IPS-18c (cell line): ENCODE results near the gene PRIMA1.

Experiments used
- H3K4me3 ChIP-seq: 2 replicates; pipeline ENCODE4 v1.7.0; 2013; ENCODE audit warnings: low read depth, mild to moderate bottlenecking, low read length, moderate library complexity; ENCODE audit not compliant: insufficient read depth
- H3K9me3 ChIP-seq: one replicate; pipeline ENCODE4 v1.6.1; 2013; ENCODE audit warnings: mild to moderate bottlenecking, low read length, moderate library complexity; ENCODE audit not compliant: control insufficient read depth, insufficient read depth

PRIMA1 gene

DNA sequence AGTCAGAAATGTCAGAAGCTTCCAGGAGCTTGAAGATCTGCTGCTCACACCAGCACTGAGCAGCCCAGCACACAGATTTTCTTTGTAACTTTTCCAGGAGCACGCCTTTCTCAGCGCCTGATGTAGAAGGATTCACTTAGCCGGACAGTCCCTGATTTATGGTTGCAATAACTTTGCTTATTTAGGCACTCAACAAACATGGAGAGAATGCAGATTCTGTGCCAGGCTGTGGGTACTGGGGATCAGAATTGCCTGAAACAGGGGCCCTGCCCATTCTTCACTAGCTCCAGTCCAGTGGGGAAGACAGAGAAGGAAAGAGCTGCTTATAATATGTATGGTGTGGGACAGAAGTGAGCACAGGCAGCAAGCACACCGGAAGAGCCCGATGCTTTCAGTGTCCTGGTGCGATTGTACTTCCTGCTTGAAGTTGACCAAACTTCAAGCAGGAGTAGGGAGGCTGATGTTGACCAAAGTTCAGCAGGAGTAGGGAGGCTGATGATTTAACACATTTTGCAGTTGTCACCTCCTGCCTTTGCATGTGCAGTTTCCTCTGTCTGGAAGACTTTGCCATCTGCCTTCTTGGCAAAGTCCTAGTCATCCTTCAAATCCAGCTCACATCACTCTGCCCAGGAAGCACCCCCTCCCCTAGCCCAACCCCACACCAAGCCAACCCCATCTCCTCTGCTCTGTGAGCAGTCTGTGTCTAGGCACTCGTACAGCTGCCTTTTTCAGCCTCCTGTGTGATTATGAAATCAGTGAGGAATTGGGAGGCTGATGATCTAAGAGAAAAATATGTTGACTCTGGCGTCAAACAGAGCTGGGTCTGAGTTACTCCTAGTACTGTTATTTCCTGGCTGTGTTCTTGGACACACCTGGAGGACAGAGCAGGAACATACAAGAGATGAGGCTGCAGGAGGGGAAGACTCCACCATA is 12.0 kb upstream of the PRIMA1 start:
- Histone ChIP-seq H3K9me3 (no peaks in the 10 kb centered on the region), H3K4me3 (no peak overlapping the region)

DNA sequence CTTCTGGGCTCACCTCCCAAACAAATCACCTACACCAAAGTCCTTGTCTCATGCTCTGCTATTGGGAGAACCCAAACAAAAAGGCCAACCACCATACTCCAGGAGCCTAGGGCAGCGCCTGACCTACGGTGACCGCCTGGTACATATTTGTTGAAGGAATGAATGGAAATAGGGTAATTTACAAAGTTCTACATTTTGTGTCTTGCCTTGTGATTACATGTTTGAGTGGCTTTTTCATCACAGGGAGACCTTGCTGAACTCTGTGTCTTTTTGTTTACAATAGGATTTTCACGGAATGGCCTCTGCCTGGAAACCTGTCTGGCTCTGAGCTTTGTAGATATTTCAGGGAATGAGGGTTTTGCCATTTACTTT is 11.3 kb upstream of the PRIMA1 start:
- H3K9me3 ChIP-seq, result no peaks in the 10 kb centered on the region
- no peak overlapping the region for H3K4me3 ChIP-seq

DNA sequence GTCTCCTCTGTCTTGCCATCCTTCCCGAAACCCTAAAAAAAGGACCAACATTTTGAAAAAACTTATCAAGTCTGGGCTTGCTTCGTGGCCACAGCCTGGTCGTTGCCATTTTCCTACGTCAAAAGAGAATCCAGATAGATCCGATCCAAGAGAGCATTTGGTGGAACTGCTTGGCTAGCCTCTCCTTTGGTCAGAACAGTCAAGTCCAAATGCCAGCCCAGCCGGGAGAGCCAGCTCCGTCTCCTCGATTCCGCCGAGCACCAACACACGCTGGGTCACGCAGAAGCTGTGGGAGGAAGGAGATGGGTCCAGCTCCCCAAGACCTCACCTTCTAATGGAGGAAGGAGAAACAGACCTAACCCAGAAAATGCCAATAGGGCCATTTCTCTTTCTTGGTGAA is 9.3 kb upstream of the PRIMA1 start:
- H3K4me3 ChIP-seq, result no peak overlapping the region
- no peaks in the 10 kb centered on the region for H3K9me3 ChIP-seq

DNA sequence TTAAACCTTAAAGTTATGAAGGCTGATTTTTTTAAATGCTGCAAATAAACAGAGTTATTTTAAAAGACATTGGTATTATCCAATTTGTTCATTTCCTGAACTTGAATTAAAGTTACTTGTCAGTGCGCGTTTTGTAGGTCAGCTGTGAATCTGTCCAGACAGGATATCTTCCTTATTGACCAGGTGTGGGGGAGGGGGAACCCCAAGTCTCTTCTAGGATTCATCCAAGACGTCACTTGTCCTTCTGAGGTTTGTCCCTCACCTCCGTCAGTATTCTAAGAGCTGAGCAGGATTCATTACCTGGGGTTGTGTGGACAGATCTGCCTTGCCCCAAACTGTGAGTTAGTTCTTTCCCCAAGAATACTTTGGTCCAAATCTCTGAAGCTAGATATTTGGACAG is 8.8 kb upstream of the PRIMA1 start:
- Histone ChIP-seq H3K9me3 (no peaks in the 10 kb centered on the region), H3K4me3 (no peak overlapping the region)

DNA sequence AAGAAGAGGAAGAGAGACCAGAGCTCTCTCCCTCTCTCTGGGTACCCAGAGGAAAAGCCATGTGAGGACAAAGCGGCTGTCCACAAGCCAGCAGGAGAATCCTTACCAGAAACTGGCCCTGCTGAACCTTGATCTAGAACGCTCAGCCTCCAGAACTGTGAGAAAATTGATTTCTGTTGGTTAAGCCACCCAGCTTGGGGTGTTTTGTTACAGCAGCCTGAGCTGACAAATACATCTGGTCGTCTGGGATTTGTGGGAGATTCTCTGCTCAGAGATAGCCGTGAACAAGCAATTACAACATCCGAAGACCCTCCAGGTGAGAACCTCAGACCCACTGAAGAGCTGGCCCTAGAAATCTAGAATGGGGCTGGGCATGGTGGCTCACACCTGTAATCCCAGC is 6.5 kb upstream of the PRIMA1 start:
- Histone ChIP-seq H3K4me3 (no peak overlapping the region), H3K9me3 (no peaks in the 10 kb centered on the region)

DNA sequence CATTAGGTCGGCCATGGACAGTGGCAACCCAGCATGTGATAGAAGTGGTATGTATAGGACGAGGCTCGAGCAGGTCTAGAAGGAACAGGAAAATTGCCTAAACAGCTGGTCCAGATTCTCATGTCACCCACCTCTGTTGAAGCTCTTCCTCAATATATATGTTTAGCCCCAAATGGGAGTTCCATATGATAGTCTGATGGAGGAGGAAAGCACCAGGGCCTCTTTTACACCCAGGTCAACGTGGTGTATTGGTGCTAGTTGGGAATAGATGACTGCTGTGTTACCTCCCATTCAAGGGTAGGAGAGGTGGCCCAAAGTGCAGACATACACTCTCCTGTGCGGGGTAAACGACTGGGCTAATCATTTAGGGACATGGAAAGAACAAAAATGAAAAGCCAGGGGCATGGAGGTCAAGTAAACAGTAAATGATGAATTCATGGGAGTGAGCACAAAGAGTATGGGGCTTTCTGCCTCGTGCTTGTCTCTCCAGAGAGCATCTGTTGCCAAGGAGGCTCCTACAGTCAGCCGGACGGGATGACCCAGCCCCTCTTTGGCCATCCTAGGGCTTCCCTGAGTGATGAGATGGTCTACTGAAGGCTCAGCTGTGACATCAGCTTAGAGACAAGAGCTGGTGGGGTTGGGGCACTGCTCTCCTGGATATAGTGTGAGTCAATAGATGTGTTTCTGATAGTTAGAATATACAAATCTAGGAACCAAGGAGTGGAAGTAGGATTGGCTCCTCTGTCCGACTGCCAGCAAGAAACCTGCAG is 5.5 kb upstream of the PRIMA1 start:
- H3K9me3 ChIP-seq, result no peaks in the 10 kb centered on the region
- no peak overlapping the region for H3K4me3 ChIP-seq

DNA sequence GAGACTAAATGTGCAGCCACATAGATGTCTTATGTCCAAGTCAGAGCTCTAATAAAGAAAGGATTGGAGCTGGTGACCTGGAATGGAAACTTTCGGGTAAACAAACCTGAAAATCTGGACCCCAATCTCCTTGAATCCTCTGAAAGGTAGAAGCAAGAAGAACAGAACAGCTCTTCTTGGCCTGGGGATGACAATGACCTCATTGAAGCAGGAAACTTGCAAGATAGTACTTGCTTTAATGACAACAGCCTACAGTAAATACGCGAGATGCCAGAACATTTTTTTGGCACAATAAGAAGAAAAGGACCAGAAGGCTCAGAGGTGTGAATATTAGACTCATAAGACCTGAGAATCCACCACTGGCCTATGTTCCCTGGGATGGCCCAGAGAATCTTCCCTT is 4.1 kb upstream of the PRIMA1 start:
- Histone ChIP-seq H3K9me3 (no peaks in the 10 kb centered on the region), H3K4me3 (no peak overlapping the region)

DNA sequence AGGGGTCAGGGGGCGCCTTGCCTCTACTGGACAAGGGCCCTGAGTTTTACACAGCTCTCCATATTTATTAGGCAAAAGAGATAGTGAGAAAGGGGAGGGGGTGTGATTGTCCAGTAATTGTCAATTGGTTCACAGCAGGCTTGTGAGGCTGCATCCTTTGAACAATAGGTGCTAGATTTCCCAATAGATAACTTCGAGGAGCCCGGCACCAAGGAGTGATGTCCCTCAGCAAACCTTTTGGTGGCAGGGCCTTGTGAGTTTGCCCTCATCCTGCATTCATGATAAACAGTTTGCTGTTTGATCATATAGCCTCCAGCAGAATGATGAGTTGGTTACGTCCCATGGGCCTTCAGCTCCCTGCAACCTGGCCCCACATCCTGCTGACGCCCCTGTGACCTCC is 2.7 kb upstream of the PRIMA1 start:
- Histone ChIP-seq H3K4me3 (no peak overlapping the region), H3K9me3 (no peaks in the 10 kb centered on the region)

DNA sequence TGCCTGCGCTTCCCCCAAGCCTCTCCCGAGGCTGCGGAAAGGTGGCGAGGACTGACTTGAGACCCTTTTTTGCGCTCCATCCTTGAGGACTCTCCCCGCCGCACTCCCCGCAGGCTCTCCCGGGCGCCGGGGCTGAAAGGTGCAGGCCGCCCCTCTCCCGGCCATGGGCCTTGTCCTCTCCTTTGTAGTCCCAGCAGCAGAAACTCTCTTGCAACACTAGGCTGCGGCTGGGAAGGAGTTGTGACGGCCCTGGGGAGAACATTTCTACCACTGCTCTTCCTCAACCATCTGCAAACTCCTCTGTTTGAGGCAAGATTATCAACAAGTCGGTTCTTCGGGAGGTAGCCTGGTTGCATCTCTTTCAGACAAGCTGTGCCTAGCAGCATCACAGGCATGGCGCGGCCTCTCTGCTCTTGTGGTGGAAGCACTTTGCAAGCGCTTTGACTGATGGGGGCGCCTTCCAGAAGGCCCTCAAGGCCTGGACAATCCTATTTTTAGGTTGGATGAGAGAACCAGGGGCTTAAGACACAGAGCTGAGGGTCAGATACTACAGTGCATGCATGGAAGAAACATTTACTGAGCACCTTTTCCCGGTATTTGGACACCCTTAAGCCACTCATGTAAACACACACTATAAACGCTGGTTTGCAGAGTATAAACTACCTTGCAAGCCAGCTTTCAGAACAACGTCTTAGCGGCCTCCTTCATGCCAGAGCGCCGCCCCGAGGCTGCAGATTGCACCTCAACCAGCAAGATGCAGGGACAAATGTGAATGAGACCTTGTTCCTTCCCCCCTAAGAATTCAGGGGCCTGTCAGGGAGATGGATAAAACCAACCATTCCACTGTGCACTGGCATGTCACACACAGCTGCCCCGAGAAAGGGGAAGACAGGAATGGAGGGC is 1.2 kb upstream of the PRIMA1 start:
- Histone ChIP-seq H3K4me3 (peak overlapping the region; percentile 75), H3K9me3 (no peaks in the 10 kb centered on the region)

DNA sequence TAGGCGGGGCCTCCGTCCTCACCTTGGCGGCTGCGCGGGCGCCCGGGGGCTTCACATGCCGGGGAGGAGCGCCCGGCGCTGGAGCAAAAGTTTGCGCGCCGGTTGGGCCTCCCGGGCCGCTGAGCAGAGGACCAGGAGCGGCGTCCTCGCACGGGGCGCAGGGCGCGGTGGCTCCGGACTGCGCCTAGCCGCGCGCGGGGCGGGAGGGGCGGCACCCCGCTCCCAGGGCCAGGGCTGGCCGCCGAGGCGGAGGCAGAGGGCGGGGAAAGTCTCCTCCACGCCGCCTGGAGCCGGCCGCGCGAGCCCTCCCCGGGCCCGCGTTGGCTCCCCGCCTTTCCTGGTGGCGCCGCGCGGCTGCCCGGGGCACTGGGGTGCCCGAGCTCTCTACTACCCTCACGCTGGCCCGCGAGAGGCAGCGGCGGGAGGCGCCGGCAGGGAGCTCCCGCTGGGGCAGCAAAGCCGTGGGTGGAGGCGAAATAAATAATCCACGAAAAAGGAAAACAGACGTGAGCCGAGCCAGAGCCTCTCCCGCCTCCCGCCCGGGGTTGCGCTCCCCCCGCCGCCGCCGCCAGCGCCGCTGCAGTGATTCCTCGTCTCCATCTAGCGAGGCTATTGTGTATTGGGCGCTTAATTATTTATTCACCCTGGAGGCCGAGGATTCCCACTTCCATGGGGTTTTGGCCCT is 400 bp upstream of the PRIMA1 start:
- Histone ChIP-seq H3K4me3 (peak overlapping the region; percentile 75), H3K9me3 (no peaks in the 10 kb centered on the region)

DNA sequence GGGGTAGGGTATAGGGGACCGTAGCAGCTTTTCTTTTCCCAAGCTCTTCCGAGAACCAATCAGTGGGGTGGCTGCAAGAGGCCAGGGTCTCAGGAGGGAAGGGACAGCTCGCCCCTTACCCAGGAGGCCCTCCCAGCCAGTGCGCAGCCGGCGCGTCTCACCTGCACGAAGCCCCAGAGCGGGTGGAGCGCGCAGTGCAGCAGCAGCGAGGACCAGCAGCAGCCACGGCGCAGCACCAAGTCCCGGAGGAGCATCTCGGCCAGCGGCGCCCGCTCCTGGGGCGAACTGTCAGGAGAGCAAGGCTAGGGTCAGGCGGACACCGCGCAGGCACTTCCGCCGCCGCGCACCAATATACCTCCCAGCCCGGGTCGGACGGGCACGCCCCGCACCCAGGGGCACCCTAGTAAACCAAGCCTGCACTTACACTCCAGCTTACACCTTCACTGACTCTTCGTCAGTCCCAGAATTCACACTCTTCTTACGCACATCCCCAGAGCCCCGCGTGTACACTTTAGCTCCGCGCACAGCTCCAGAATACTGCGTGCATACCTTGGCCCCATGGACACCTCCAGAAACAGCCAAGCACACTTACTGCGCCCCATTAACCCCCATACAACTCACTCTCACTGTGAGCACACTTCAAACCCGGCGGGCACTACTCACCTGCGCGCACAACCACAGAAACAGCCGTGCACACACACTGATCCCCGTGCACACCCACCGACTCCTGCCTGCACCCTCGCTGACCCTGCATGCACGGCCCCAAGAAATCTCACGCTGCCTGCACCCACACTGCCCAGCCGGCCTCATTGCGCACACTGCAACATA is 606 bp downstream of the PRIMA1 start:
- Histone ChIP-seq H3K4me3 (peak overlapping the region; percentile 75), H3K9me3 (no peaks in the 10 kb centered on the region)

DNA sequence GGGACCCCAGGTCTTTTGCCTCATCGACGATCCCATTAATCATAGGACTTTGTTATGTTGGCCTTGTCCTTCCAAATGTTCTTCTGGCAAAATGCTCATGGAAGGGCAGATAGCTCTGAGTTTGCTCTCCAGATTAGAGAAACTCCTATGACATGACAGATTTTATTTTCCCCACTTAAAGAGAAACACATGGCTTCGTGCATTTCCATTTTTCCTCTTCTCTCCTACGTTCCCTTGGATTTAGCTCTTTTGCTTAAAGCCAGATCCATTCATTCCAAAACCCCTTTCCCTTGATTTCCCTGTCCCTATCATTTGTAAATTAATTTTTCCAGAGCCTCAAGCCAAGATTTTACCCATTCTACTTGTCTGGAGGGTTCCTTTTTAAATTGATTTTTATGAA is 2.9 kb downstream of the PRIMA1 start:
- H3K4me3 ChIP-seq, result no peak overlapping the region
- H3K9me3 ChIP-seq, result no peaks in the 10 kb centered on the region

DNA sequence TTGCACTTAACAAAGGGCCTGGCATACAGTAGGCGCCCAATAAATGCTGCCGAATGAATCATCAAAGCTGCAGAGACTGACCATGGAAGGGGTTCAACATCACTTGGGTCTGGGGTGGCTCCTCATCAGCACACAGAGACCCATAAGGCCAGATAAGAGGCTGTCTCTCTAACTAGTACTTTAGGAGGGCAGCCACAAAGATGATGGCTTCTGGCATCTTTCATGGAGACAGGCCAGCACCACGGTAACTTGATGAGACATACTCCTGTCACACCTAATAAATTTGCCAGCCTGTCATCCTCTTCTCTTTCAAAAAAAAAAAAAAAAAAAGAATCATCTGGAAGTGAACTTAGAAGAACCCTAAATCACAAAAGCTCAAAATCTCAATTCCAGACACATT is 3.4 kb downstream of the PRIMA1 start:
- Histone ChIP-seq H3K9me3 (no peaks in the 10 kb centered on the region), H3K4me3 (no peak overlapping the region)

DNA sequence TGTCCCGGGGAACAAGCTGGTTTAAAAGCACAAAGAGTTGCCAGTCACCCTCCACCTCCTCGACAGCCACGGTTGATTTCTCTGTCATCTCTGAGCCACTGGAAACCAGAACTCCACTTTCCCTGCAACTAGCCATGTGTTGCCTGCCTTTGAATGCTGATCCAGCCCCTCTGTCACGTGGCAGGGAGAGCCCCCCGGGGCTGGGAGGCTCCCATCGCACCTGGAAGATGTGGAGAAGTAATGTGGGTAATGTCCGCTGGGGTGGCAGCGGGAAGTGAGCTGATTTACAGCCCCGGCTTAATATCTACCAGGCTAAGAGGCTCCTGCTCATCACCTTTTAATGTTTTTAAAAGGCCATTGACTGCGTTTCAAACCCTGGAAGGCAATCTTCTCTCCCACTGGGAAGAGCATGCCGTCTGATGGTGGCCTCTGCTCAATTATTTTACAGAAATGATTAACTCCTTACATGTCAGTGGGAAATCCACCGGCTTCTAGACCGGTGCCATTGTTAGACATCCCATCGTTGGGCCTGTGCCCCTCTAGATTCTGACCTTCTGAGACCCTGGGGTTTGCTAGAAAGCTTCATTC is 7.4 kb downstream of the PRIMA1 start:
- no peak overlapping the region for H3K4me3 ChIP-seq
- no peaks in the 10 kb centered on the region for H3K9me3 ChIP-seq

DNA sequence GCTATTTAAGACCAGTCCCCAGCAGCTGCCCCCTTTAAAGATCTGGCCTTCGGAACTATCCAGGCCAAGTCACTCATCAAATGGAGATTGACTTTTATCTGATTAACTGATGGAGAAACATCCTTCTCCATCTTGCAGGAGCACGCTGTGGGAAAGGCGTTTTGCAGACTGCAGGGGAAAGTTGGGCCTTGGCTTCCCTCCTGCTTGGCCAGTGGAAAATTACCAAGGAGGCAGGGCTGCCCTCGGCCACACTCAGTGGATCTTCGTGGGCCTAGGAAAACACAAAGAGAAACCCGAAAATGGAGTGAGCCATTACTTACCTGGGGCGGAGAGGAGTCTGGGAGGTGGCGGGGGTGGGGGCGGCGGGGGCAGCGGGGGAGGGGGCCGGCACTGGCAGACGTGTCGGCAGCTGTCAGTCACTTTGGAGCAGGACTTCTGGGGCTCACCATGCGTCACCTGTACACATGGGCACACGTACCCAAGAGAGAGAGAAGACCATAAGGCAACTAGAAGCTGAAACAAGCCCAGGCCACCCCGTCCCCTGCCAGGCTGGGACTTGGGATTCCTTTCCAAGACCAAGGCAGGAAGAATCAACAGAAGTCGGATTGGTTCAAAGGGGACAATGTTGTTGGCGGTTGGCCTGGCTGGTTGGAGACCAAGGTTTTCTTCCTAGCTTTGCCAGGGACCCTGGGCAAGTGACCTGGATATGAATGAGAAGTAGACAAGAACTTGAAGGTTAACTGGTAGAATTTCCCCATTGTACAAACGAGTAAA is 9.2 kb downstream of the PRIMA1 start:
- H3K9me3 ChIP-seq, result no peaks in the 10 kb centered on the region
- H3K4me3 ChIP-seq, result no peak overlapping the region
